GM12801 (cell line): ENCODE results near the gene ANKRD31.

Experiments used
- CTCF ChIP-seq: IDR thresholded peaks from one replicate; pipeline ENCODE4 v1.5.1; 2011; ENCODE audit warnings: control low read depth; ENCODE audit not compliant: insufficient read length; ENCODE audit errors: extremely low read depth

ANKRD31 gene

GRCh38 chr5:75113354-75114113 lies 123.1 kb downstream of the ANKRD31 start:
- no peak for TF ChIP-seq CTCF

- no peak for TF ChIP-seq CTCF
These were observed 127.6 kb downstream of the ANKRD31 start for GRCh38 chr5:75108931-75109596.

- TF ChIP-seq CTCF, result no peak
These were observed 128.2 kb downstream of the ANKRD31 start for GRCh38 chr5:75108515-75108914.

DNA sequence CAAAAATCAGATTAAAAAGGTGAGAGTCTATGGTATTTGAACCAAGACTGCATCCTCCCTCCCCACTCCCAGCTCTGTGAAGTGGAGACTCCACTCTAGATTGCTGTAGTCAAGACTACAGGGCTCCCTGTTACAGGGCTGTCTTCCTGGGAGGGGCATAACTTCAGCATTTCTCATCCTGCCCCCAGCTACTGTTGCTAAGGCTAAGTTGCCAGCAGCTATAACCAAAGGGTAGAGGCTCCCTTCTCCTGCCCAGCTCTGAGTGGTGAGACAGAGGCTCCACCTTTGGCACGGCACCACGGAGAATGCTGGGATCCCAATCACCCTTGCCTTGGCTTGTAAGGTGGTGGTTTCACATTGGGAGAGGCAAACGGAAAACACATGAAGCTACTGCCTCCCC lies 145.1 kb downstream of the ANKRD31 start:
- TF ChIP-seq CTCF, result no peak

DNA sequence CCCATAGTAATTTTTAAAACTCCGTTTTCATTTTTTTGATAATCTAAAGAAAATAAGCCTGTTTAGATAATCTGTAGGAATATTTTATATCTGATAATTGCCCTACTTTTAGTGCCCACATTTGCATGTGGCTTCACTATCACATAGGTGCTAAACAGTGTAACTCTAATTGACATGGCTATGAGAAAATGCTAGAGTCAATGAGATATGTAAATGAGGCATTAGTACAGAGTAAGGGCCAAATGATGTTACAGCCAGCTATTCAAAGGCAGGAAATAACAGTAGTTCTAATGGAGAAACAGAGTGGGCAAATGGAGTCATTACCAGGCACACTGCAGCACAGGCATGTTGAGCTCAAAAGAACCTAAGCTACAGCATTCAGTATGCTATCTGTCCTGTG lies 147.0 kb downstream of the ANKRD31 start:
- no peak for TF ChIP-seq CTCF

GRCh38 chr5:75089137-75089536 lies 147.5 kb downstream of the ANKRD31 start:
- TF ChIP-seq CTCF, result no peak

DNA sequence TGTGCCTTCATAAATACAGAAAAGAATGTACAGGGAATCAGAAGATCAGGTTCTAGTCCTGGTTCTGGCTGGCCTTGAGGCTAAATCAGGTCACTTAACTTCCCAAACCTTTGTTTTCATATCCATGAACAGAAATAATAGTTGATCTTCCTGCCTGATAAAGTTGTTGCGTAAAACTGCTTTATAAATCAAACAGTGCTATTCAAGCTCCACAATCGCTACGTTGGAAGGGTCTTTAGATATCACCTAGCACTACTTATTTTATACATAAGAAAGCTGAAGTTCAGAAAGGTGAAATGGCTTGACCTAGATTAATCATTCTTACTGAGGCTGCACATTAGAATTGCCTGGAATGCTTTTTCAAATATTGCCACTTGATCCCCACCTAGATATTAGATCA lies 148.0 kb downstream of the ANKRD31 start:
- no peak for TF ChIP-seq CTCF
